ENCODE measurements around the gene IDH3G.
"Not testable (repeated sequence)": the region's sequence is repeated elsewhere in the genome, so short reads cannot be mapped to it uniquely, and the experiment has no call there.

The IDH3G gene

GRCh38 chrX:153771415-153772315 lies 22.5 kb downstream of the IDH3G start:
- DNase-seq, result no peak

- no peak for DNase-seq
Observed at GRCh38 chrX:153770601-153771414, 23.4 kb downstream of the IDH3G start.

DNA sequence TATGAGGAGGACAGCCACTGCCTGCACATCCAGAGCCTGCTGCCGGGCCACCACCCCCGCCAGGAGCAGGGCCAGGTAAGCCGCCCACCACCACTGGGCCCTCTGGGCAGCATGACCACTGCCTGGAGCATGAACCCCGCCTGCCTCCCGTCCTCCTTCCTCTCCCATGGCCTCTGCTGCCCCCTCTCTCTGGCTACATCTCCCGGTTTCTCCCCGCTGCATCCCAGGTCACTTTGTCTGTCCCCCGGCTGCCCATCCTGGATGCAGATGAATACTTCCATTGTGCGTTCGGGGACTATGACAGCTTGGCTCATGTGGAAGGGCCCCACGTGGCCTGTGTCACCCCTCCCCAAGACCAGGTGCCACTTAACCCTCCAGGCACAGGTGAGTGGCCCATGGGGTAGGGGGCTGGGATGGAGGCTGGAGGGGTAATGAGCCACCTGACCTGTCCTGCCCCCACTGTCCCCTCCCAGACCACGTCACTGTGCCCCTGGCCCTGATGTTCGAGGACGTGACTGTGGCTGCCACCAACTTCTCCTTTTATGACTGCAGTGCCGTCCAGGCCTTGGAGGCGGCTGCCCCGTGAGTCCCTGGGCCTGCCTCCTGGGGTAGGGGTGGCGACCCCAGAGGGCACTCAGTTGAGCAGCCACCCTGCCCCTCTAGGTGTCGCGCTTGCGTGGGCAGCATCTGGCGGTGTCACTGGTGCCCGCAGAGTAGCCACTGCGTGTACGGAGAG lies 24.1 kb downstream of the IDH3G start:
- no peak for DNase-seq

DNA sequence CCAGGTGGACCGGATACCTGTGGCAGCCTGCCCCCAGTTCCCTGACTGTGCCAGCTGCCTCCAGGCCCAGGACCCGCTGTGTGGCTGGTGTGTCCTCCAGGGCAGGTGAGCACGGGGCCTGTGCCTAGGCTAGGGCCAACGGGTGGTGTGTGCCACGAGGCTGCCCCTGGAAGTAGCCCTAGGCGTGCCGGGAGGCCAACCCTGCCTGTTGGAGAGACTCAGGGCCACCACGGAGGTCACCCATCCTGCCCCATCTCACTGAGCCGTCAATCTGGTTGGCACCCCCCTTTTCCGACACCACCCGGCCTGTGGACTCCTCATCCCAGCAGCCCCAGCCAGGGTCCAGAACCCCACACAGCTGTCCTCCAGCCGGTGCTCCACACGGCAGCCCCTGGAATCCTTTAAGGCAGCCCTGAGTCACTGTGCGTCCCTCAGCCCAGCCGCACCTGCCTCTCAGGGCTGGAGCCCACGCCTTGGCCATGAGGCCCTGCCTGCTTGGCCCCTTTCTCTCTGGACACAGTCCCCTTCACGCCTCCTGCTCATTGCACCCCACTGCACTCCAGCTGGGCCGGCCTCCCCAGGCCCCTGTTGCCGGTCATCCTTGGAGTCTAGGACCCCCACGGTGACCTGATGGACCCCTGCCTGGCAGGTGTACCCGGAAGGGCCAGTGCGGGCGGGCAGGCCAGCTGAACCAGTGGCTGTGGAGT lies 24.9 kb downstream of the IDH3G start:
- DNase-seq, result no peak

DNA sequence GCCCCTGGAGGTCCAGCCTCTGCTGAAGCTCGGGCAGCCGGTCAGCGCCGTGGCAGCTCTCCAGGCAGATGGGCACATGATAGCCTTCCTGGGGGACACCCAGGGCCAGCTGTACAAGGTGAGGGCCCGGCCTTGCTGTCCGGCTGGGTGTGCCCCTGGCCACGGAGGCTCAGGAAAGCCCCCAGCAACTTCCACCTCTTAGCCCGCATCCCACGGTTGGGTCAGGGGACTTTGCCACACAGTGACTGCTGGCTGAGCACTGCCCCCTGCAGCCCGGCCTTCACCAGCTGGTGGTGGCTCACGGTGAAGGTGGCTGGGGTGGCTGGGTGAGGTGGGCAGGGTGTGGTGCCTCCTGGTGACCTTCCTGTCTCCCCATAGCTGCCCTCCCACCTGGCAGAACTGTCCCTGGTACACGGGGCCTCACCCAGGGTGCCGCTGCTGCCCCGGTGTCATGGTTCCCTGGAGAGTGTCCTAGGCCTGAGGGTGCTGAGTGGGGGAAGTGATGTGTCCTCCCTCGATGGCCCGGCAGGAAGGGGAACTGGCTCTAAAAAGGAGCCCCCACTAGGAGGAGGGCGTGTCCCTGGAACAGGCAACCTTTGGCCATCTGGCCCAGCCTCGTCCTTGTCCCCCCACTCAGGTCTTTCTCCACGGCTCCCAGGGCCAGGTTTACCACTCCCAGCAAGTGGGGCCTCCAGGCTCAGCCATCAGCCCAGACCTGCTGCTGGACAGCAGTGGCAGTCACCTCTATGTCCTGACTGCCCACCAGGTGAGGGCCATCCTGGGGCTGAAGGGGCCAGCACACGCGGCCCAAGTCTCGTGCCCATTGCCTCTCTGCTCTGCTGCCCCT lies 25.6 kb downstream of the IDH3G start:
- DNase-seq, result no peak

GRCh38 chrX:153767674-153768055 lies 26.5 kb downstream of the IDH3G start:
- no peak for DNase-seq

- no peak for DNase-seq
Observed at GRCh38 chrX:153766871-153767673, 27.1 kb downstream of the IDH3G start.

- peak; percentile 57 for DNase-seq
Observed at GRCh38 chrX:153766098-153766817, 27.9 kb downstream of the IDH3G start.

DNA sequence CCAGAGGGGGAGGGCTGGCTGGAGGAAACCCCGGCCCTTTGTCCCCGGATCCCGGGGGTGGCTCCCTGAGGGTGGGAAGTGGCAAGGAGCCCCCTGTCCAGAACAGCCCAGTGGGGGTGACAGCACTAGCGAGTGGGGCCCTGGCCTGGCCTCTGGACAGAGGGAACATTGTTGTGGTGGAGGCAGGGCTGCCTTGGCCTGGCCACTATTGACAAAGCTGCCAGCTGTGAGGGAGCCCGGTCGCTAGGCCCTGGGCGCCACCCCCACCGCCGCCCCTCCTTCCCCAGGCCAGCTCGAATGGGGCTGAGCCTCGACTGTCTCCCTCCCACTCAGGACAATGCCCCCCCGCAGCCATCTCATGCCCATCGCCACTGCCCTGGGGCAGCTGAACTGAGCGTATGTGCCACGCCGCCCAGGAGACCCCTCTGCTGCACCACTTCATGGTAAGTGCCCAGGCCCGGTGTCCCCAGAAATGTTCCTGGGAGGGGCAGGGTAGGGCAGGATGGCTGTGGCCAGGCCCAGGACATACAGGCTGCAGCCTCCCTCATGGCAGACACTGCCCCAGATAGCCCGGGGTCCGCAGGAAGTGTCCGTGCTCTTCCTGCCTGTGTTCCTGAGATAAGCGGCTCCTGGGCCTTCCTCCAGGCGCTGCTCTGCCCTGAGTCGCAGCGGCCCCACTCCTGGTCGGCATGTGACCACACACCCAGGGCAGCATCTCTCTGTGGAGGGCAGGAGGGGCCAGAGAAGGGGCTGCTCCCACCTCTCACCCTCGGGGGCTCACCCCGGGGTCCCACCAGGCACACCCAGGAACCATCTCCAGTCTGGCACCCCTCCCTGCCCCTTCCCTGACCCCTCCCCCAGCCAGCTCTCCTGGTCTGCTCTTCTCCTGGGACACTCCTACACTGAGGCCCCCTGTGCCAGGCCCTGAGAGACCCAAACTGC lies 28.8 kb downstream of the IDH3G start:
- DNase-seq, result no peak

- no peak for DNase-seq
Observed at GRCh38 chrX:153764786-153765137, 29.4 kb downstream of the IDH3G start.

DNA sequence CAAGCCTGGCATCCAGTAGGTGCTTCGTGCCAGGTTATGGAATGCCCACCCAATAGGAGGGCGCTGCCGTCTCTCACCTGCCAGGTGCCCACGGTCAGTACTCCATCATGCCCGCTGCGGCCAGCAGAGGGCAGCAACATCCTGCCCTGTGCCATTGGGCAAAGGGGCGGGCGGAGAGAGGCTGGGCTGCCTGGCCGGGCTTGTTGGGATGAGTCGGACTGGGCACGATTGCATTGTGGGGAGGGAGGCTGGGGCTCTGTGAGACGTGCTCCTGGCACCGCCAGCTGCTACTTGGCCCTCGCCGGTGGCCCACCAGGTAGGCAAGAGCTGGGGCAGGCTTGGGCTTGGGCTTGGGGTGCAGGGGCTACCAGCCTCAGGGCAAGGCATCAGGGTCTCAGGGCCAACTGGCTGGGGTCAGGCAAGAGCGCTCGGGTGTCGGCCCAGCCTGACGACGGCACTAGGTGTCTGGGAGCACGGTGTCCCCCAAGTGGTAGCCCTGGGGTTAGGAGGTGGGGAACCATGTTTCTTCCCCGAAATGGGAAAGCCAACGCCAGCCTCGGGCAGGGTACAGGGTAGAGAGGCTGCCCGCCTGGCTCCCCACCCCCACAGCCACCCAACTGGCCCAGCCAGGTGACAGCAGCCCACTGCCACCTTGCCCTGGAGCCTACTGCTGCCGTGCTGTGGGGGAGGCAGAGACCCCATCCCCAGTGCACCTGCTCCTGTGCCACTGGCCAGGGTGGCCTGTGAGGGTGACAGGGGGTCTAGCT lies 30.0 kb downstream of the IDH3G start, which contains the start of gene PLXNB3:
Gene PLXNB3 (plus strand): TSS at position 261 of the 767 bp plus-strand sequence. CDS start 1,287 bp downstream, outside the sequence.
- DNase-seq, result peak; percentile 75

- DNase-seq, result no peak
Observed at GRCh38 chrX:153763298-153763932, 30.8 kb downstream of the IDH3G start.

DNA sequence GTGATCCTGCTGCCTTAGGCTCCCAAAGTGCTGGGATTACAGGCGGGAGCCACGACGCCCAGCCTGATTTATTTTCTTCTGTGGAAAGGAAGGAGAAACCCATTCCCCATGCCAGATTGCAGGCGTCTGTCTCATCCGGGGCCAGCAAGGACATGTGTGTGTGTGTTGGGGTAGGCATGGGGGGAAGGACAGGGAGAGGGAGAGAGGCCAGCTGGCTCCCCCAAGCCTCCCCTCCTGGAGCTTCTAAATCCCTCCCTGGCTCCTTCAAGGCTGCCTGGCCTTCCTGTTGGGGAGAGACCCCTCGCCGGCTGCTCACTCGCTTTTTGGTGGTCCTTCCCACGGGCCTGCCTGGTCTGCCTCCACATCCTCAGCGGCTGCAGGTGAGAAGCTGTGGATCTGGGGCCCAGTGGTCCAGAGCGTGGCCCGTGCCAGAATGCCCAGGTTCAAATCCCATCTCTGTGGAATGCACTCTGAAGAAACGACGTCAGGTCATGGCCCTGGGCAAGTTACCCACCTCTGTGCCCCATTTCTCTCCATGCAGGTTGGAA lies 31.5 kb downstream of the IDH3G start:
- DNase-seq, result no peak

DNA sequence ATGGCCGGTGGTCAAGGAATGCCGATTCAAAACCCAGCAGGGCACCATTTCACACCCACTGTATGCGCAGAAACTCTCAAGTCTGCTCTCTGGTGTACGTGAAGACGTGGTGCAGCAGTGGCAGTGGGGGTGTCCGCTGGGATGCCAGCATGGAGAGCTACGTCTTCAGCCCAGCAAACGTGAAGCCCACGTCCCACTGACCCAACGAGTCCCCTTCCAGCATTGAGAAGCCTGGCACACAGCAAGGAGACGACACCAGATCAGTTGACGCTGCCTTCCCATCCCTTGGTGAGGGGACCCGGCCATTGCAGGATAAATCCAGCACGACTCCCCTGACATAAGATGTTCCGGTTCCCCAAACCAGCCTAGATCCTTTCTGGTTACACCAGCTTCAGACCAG lies 32.3 kb downstream of the IDH3G start:
- no peak for DNase-seq

DNA sequence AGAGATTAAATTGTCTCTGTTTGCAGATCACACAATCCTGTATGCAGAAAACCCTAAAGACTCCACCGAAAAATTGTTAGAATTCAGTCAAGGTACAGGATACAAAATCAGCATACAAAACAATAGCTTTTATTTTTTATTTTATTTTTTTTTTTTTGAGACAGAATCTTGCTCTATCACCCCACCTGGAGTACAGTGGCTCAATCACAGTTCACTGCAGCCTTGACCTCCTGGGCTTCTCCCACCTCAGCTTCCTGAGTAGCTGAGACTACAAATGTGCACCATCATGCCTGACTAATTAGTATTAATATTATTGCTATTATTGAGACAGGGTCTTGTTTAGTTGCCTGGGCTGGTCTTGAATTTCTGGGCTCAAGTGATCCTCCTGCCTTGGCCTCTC lies 39.0 kb downstream of the IDH3G start:
- no peak for DNase-seq

DNA sequence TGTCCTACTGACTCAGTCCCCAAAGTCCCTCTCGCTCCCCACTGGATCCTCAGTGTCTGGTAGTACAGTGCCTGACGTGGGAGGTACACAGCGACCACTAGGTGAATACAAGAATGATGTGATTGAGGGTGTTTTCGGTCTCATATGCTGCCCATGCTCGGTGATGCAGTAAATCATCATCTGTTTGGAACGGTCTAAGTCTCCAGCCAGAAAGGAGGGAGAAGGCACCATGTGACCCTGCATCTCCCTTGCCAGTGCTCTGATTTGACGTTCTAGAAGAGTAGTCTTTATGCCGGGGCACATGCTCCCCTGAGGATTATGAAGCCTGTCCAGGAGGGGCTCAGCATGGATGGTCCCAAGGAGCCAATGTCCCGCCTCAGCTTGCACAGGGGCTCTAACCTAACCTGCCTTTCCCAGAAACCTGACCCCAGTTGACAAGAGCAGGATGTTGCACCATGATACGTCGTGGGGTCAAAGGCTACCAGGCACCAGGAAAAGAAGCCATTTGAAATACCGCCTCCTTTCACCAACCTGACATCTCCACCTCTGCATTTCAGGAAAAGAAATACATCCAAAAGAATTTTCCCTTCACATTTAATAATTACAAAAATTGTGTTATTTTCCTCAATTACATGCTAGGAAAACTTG lies 43.9 kb downstream of the IDH3G start:
- no peak for DNase-seq

DNA sequence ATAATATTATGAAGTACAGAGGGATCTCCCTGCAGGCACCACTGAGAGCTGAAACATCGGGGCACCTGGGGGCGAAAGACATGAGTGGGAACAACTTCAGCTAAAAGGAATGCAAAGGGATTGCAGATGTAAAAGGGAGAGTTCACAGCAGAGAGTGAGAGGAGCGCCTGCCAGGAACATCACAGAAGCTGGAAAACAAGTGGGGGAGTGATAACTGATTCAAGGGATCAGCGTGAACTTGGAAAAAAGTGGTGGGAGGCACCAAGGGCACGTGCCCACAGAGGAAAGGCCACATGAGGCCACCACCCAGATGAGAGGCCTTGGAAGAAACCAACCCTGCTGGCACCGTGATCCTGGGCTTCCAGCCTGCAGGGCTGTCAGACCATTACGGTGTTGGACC lies 45.2 kb downstream of the IDH3G start:
- DNase-seq, result not testable (repeated sequence)

Data from retina (tissue), 1 donor.